Measurements from ENCODE around the gene GABRB3. TPM values are rescaled to one million over a fixed set of nuclear protein-coding genes. Genes with fewer than 3 reads are reported as not detected.

Gene GABRB3
- total RNA-seq, 1 experiment from 2014 or later, result not detected

DNA sequence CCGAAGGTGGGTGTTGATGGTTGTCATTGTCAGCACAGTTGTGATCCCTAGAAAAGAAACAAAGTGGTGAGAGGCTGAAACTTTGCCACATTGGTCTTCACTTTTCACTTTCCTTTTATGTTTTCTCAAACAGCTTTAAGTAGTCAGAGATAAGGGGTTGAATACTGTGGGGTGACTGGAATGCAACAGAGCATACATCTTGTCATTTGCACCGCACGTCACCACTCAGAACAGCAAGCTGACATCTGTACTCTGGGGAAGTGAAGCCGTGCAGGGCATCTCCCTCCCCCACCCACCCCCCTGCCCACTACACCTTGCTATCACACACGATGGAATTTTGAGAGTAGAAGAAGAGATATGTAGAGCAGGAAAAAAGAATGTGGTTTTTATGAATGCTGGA, 211.7 kb downstream of the GABRB3 start:
- no peak for DNase-seq (ENCODE audit: low read depth)

GRCh38 chr15:26555898-26556297, 217.0 kb downstream of the GABRB3 start:
- no peak for DNase-seq (ENCODE audit: low read depth)

DNA sequence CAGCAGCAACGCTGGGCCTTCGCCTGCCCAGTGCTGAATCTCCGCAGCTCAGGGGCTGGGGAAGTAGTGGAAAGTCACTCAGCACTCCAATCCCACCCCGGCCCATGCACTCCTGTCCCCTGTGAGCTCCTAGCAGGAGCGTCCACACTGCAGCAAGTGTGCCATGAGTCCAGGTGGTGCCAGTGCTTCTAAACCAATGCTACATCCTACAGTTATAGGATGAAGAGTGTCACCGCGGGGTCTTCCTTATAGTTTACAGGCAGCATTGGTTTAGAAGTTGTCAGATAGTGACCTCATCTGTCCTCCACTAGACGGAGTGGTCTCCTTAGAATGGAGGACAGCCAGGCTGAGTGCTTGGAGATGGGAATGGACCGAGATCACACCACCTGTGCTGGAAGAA, 221.4 kb downstream of the GABRB3 start:
- no peak for DNase-seq (ENCODE audit: low read depth)

DNA sequence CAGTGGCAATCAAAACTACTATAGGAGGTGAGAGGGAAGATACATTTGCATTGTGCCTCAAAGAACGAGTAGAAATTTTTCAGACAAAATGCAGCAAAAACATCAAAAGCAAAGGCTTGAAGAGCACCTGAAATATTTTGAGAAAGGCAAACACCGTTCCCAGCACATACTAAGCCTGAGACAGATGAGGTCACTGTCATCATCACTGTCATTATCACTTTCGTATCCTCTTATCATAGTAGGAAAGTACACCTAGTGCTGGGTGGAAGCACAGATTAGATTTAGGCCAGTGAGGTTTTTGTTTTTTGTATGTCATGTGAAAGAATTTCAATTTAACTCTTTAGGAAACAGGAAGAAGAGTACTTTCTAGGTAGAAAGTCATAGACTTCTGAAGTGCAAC, 222.0 kb downstream of the GABRB3 start:
- DNase-seq (ENCODE audit: low read depth), result no peak

DNA sequence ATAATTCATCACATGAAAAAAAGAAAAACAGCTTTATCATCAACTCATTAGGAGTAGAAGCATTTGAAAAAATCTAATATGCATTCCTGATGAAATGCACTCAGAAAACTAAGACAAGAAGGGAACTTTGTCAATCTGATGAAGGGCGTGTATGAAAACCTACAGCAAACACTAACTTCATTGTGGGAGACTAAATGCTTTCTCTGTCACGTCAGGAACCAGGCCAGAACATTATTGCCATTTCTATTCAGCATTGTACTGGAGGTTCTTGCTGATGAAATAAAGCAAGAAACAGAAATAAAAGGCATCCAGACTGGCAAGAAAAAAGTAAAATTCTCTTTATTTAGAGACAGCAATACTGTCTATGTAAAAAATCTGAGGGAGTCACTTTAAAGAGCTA, 235.2 kb downstream of the GABRB3 start:
- no peak for DNase-seq (ENCODE audit: low read depth)

GRCh38 chr15:26531489-26531888, 241.4 kb downstream of the GABRB3 start:
- DNase-seq (ENCODE audit: low read depth), result no peak

GRCh38 chr15:26525096-26525495, 247.8 kb downstream of the GABRB3 start:
- no peak for DNase-seq (ENCODE audit: low read depth)

DNA sequence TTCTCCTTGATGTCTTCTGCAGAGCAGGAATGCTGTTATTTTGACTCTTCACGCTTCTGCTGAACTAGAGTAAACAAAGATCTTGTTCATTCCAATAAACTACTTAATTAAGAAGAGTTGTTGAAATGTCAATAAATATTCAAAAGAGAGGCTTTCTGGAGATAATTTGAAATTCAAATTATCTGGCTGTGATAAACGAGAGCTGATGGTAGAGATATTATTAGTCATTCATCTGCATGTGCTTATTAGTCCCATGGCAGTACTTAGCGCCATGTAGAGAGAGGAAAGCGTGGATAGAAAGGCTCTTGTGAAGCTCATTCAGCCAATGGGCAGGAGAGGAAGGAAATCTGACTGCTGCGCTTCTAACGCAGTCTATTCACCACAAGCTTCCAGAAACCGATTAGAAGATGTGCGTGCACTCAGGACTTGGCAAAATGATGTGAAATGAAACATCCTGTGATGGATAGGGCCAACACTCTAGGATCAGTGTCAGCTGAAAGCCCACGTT, 251.1 kb downstream of the GABRB3 start:
- DNase-seq (ENCODE audit: low read depth), result no peak

DNA sequence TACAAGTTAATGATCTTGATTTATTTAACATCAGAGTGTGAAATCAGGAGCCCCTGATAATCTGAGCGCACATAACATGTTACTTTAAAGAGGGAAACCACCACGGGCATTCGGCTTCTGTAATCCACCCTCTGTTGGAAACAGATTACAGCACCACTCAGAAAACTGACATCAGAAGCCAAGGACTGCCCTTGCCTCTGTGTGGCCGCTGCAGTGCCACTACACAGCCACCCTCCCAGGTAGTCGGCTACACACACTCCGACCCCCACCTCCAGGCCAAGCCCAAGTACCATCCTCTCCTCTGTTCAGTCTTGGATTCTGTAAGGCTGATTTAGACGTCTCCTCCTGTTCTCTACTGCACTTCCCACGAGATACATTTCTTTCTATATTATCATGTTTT, 251.7 kb downstream of the GABRB3 start:
- no peak for DNase-seq (ENCODE audit: low read depth)

DNA sequence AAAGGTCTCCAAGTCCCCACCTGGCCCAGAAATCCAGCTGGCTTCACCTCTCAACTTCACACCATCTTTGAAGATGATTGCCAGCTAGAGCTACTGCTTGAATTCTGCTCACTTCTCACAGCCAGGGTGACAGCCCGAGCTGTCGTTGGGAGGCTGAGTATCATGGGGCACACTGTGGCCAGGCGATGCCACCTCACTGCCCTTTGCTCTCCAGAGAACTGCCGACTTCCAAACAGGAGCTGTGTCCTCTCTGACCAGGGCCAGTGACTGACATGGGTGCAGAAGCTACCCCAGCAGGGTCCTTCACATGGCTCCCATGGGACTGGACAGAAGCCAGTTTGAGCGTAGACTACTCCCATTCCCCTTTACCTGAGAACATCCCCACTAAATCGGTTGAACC, 254.0 kb downstream of the GABRB3 start:
- DNase-seq (ENCODE audit: low read depth), result no peak

- DNase-seq (ENCODE audit: low read depth), result no peak
These were observed 256.5 kb downstream of the GABRB3 start for GRCh38 chr15:26516102-26516980.

DNA sequence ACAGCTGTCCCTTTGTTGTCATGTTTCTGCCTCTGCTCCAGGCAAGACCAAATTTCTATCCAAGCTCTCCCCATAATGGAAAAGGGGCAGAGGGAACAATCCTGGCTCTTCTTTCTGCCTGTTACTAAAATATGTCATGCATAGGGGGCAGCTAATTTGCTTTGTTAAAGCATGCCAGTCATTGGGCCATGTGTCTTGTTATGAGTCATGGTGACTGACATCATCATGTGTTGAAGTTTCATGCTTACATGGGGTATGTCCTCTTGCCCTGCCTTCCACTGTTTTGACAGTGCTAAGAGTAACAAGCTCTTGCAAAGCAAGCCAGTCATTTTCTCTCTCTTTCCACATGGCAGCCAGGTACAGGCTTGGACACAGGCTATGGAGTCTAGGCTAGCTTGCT, 268.9 kb downstream of the GABRB3 start:
- DNase-seq (ENCODE audit: low read depth), result no peak

Other genes starting within 250 kb of the GABRB3 start
- 0.57 TPM in 1 of 2 replicates, not detected in the other for gene GABRA5, start 94.0 kb upstream of the GABRB3 start, total RNA-seq (2014; rRNA removed; shearing (Covaris generic))
- gene GABRG3, start 198.1 kb upstream of the GABRB3 start, total RNA-seq (2014; rRNA removed; shearing (Covaris generic)), result not detected in 2 replicates